ENCODE measurements around the gene SLC35F3. TPM values are rescaled to one million over a fixed set of nuclear protein-coding genes. Genes with fewer than 3 reads are reported as not detected.

The SLC35F3 gene
- total RNA-seq, 1 donor from 2014 or later = 1.6 TPM

DNA sequence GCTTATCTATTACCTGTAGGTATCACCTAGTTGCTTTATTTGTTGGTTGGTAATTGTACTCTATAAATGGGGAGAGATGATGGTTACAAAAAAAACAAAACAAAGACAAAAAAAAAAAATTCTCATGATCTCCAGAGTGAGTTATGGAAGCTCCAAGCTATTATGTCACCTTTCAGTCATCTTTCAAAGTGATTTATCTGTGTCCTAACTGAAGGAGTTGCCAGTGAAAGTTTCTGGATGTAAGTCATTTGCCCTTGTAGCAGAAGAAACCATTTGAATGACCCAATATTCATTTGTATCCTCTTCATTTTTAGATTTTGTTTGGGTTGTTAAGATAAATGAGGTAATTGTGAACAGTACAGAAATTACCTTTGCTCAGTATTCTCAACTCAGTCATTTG, 3.6 kb downstream of the SLC35F3 start:
- no peak for DNase-seq (ENCODE audit: low read depth)
- H3K4me3 ChIP-seq (ENCODE audit: low read depth, low read length) = no peak overlapping the region
- TF ChIP-seq, protein P1, sequence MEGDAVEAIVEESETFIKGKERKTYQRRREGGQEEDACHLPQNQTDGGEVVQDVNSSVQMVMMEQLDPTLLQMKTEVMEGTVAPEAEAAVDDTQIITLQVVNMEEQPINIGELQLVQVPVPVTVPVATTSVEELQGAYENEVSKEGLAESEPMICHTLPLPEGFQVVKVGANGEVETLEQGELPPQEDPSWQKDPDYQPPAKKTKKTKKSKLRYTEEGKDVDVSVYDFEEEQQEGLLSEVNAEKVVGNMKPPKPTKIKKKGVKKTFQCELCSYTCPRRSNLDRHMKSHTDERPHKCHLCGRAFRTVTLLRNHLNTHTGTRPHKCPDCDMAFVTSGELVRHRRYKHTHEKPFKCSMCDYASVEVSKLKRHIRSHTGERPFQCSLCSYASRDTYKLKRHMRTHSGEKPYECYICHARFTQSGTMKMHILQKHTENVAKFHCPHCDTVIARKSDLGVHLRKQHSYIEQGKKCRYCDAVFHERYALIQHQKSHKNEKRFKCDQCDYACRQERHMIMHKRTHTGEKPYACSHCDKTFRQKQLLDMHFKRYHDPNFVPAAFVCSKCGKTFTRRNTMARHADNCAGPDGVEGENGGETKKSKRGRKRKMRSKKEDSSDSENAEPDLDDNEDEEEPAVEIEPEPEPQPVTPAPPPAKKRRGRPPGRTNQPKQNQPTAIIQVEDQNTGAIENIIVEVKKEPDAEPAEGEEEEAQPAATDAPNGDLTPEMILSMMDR (conservative IDR thresholded peaks at IDR 0.05; ENCODE audit: low read depth, low read length) = no peak

DNA sequence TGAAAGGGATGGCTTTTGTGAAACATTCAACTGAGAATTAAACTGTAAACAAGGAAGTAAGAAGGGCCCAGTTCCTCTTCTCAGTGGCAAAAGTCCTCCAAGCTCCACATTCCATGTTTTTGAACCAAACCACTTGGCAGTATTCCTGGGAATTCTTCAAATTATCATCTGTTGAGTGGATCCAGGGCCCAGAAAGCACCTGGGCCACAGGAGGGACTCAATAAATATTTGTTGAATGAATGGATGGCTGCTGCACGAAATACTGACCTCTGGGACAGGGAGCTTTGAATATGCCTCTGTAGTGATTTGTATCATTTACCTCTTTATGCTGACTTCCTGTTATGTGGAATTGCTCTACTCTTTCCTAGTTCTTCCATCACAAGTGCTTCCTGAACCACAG, 4.7 kb downstream of the SLC35F3 start:
- H3K4me3 ChIP-seq (ENCODE audit: low read depth, low read length) = no peak overlapping the region
- TF ChIP-seq, protein P1 (conservative IDR thresholded peaks at IDR 0.05; ENCODE audit: low read depth, low read length) = no peak
- DNase-seq (ENCODE audit: low read depth) = peak; percentile 95

DNA sequence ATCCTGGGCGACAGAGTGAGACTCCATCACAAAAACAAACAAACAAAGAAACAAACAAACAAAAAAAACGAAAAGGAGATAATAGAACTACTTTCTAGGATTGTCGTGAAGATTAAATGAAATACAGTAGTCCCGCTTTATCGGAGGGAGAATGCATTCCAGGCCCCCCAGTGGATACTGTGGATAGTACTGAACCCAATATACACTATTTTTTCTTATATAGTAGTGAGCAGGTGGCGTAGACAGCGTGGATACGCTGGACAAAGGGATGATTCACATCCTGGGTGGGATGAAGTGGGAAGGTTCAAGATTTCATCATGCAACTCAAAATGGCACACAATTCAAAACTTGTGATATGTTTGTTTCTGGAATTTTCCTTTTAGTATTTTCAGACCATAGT, 8.0 kb downstream of the SLC35F3 start:
- DNase-seq (ENCODE audit: low read depth) = no peak
- TF ChIP-seq, protein P1 (conservative IDR thresholded peaks at IDR 0.05; ENCODE audit: low read depth, low read length) = no peak
- no peak overlapping the region for H3K4me3 ChIP-seq (ENCODE audit: low read depth, low read length)

DNA sequence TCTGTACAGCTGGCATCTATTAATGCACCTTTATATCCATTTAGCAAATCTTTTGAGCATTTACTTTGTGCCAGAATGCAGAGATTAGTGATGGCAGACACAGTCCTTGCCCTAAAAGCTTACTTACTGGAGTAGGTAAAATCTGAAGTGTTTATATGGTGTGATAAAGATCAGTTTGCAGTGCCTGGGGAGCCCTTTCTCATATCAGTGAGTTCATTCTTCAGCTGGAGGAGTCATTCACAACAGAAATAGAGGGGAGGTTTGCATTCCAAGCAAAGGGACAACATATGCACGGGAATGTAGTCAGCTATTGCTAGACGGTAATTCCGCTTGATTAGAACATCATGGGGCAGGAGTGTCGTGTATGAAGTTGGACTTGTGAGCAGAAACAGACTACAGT, 8.4 kb downstream of the SLC35F3 start:
- TF ChIP-seq, protein P1 (conservative IDR thresholded peaks at IDR 0.05; ENCODE audit: low read depth, low read length) = no peak
- no peak for DNase-seq (ENCODE audit: low read depth)
- no peak overlapping the region for H3K4me3 ChIP-seq (ENCODE audit: low read depth, low read length)

DNA sequence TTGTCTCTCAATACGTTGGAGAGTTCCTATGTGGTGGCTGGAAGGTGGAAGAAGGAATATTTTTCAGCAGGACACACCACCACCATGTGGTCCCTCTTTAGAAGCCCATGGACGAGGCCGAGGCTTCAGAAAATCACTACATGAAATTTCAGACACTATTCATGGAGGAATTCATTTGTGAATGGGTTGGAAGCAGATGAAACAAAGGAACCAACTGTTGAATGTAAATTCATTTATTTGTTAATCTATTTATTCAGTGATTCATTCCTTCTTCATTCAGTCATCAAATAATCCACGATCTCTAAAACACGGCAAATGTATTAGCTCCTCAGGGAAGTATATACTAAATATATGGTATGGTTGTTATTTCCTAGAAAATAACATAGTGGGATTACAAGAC, 12.2 kb downstream of the SLC35F3 start:
- TF ChIP-seq, protein P1 (conservative IDR thresholded peaks at IDR 0.05; ENCODE audit: low read depth, low read length) = no peak
- H3K4me3 ChIP-seq (ENCODE audit: low read depth, low read length) = no peak overlapping the region
- no peak for DNase-seq (ENCODE audit: low read depth)

DNA sequence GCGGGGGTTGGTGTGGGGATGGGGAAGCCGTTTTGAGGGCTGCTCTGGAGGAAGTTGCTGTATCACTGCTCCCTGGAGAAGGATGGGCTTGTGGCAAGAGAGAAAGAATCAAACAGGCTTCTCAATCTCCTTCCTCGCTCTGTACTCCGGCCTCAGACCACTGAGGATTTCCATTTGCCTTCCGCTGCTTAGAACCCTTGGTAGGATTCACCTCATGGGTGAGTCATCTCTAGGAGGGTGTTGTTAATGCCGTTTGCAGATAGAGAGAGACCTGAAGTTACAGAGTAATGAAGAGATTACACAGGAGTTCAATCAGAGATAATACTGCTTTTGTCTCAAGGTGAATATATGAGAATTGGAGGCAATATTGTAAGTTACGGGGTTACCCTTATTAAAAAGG, 15.3 kb downstream of the SLC35F3 start:
- no peak for DNase-seq (ENCODE audit: low read depth)
- TF ChIP-seq, protein P1 (conservative IDR thresholded peaks at IDR 0.05; ENCODE audit: low read depth, low read length) = no peak
- no peak overlapping the region for H3K4me3 ChIP-seq (ENCODE audit: low read depth, low read length)

DNA sequence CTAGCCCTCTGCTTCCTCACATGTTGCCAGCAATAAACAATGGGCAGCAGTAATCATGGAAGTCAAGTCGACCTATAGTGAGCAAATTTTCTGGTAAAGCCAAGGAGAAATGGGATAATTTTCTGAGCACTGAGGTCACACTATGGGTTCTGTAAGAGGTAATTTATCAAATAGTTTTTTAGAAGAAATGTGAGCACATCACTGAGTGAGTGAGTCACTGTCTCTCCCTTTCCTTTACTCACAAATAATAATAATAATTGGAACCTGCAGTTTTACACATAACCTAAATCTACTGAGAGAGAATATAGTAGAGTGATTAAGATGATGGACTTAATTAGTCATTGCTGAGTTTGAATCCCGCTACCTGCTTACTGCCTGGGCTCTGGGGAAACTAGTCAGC, 23.6 kb downstream of the SLC35F3 start:
- H3K4me3 ChIP-seq (ENCODE audit: low read depth, low read length) = no peak overlapping the region
- TF ChIP-seq, protein P1 (conservative IDR thresholded peaks at IDR 0.05; ENCODE audit: low read depth, low read length) = no peak
- DNase-seq (ENCODE audit: low read depth) = no peak
